DND-41 (cell line): ENCODE results near the gene ALDH1L2.

Experiments
- ATAC-seq: fragments of 200-7000 bp; cut with Tn5 transposase; 3 replicates; pipeline ENCODE4 v1.9.1; 2021; ENCODE audit warnings: low read depth; ENCODE audit not compliant: insufficient read depth
- DNase-seq: peaks from one replicate; pipeline ENCODE4 v3.0.0-alpha.2; 2020
- H2AFZ ChIP-seq: 2 replicates; pipeline ENCODE4 v1.6.0; 2012; ENCODE audit warnings: low read depth, low read length
- H3K27ac ChIP-seq: 2 replicates; pipeline ENCODE4 v1.5.1; 2012; ENCODE audit warnings: low read length, inconsistent platforms
- H3K27me3 ChIP-seq: fragments of 200-600 bp; sonication (generic); 2 replicates; pipeline ENCODE4 v1.6.0; 2012; ENCODE audit warnings: low read length, mild to moderate bottlenecking, inconsistent platforms; ENCODE audit not compliant: insufficient read depth, poor library complexity
- H3K36me3 ChIP-seq: 2 replicates; pipeline ENCODE4 v1.5.1; 2012; ENCODE audit warnings: low read length, inconsistent platforms; ENCODE audit not compliant: insufficient read depth
- H3K4me1 ChIP-seq: 2 replicates; pipeline ENCODE4 v1.5.1; 2012; ENCODE audit warnings: mild to moderate bottlenecking, low read length; ENCODE audit not compliant: insufficient read depth
- H3K4me2 ChIP-seq: 2 replicates; pipeline ENCODE4 v1.6.0; 2012; ENCODE audit warnings: mild to moderate bottlenecking, moderate library complexity, low read length, inconsistent platforms; ENCODE audit not compliant: insufficient read depth
- H3K4me3 ChIP-seq, 2 experiments: fragments of 200-600 bp in 1 of 2; shearing (Covaris generic) in 1 of 2; 2 replicates each; pipeline ENCODE4 v1.5.1; 2012 to 2016; ENCODE audit warnings: inconsistent platforms in 2 of 2, low read length in 2 of 2, mild to moderate bottlenecking in 2 of 2, low read depth in 1 of 2, moderate library complexity in 1 of 2
- H3K79me2 ChIP-seq: 2 replicates; pipeline ENCODE4 v1.6.0; 2012; ENCODE audit warnings: low read length, inconsistent platforms; ENCODE audit not compliant: insufficient read depth
- H3K9ac ChIP-seq: 2 replicates; pipeline ENCODE4 v1.6.0; 2012; ENCODE audit warnings: low read depth, mild to moderate bottlenecking, inconsistent platforms, low read length, moderate library complexity
- H3K9me3 ChIP-seq: 2 replicates; pipeline ENCODE4 v1.5.1; 2012; ENCODE audit warnings: low read length, moderate library complexity, mild to moderate bottlenecking, inconsistent platforms; ENCODE audit not compliant: insufficient read depth, severe bottlenecking
- H4K20me1 ChIP-seq: 2 replicates; pipeline ENCODE4 v1.6.0; 2012; ENCODE audit warnings: low read length; ENCODE audit not compliant: insufficient read depth
- EZH2 ChIP-seq: IDR thresholded peaks from 3 replicates; pipeline ENCODE4 v1.6.1; 2012; ENCODE audit warnings: borderline replicate concordance, low read depth, mild to moderate bottlenecking, moderate library complexity, low read length, inconsistent platforms; ENCODE audit not compliant: severe bottlenecking
- TF ChIP-seq, protein P1 (sequence below): IDR thresholded peaks from 2 replicates; pipeline ENCODE4 v1.5.1; 2012; ENCODE audit warnings: borderline replicate concordance, low read length, moderate library complexity, mild to moderate bottlenecking; ENCODE audit not compliant: poor library complexity, severe bottlenecking; ENCODE audit errors: extremely low read depth

ALDH1L2 gene

DNA sequence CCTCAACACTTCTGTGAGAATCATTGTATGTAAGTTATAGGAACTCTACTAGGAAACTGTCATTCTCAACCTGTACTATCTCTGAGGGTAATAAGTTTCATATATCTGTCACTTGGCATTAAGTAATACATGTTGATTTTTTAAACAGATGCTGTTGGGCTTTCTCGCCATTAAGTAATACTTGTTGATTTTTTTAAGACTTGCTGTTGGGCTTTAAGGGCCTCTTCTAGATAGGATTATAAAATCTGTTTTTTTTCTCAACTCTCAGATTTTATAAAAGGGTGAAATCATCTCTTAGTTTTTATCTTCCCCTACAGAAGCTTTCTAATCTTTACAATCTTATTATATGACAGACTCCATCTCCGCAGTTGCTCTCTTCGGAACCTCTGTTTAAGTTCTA is 28.8 kb upstream of the ALDH1L2 start:
- Histone ChIP-seq H2AFZ (no peak overlapping the region), H3K27ac (no peak overlapping the region), H3K4me1 (peaks cover 27% of the 10 kb centered on the region), H3K36me3 (peaks cover 41% of the 10 kb centered on the region), H3K9me3 (no peaks in the 10 kb centered on the region), H3K4me3 (no peak overlapping the region), H4K20me1 (peaks cover 4% of the 10 kb centered on the region; the same call in 1 of the 2 replicates), H3K4me2 (no peak overlapping the region), H3K79me2 (peaks cover 66% of the 10 kb centered on the region), H3K9ac (no peak overlapping the region), H3K27me3 (no peaks in the 10 kb centered on the region)
- TF ChIP-seq, protein P1, sequence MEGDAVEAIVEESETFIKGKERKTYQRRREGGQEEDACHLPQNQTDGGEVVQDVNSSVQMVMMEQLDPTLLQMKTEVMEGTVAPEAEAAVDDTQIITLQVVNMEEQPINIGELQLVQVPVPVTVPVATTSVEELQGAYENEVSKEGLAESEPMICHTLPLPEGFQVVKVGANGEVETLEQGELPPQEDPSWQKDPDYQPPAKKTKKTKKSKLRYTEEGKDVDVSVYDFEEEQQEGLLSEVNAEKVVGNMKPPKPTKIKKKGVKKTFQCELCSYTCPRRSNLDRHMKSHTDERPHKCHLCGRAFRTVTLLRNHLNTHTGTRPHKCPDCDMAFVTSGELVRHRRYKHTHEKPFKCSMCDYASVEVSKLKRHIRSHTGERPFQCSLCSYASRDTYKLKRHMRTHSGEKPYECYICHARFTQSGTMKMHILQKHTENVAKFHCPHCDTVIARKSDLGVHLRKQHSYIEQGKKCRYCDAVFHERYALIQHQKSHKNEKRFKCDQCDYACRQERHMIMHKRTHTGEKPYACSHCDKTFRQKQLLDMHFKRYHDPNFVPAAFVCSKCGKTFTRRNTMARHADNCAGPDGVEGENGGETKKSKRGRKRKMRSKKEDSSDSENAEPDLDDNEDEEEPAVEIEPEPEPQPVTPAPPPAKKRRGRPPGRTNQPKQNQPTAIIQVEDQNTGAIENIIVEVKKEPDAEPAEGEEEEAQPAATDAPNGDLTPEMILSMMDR: no peak
- TF ChIP-seq EZH2: no peak
- no peak for DNase-seq
- no peak for ATAC-seq

DNA sequence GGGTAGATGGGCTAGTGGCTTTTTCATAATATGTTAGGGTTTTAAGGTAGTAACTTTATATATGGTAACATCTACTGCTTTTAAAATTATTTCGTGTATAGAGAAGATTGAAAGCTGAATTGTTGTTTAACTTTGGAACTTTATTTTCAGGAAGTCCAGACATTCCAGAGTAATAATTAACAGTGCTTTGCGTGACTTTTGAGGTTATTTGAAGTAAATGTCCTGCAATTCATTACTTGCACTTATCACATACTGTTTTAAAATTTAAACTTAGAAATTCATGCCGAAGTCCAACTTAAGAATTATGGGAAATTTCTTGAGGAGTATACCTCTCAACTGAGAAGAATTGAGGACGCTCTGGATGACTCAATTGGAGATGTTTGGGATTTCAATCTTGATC is 26.6 kb upstream of the ALDH1L2 start:
- Histone ChIP-seq H3K27me3 (peaks cover 11% of the 10 kb centered on the region), H3K9ac (no peak overlapping the region), H3K27ac (no peak overlapping the region), H3K4me1 (peaks cover 39% of the 10 kb centered on the region), H3K36me3 (peaks cover 26% of the 10 kb centered on the region), H3K4me2 (peak overlapping the region; percentile 99; the same call in 1 of the 2 replicates), H2AFZ (no peak overlapping the region), H3K79me2 (peaks cover 71% of the 10 kb centered on the region), H3K4me3 (no peak overlapping the region), H4K20me1 (peaks cover 4% of the 10 kb centered on the region; the same call in 1 of the 2 replicates), H3K9me3 (no peaks in the 10 kb centered on the region)
- TF ChIP-seq, protein P1: no peak
- no peak for TF ChIP-seq EZH2
- ATAC-seq (no peak), DNase-seq (no peak)

DNA sequence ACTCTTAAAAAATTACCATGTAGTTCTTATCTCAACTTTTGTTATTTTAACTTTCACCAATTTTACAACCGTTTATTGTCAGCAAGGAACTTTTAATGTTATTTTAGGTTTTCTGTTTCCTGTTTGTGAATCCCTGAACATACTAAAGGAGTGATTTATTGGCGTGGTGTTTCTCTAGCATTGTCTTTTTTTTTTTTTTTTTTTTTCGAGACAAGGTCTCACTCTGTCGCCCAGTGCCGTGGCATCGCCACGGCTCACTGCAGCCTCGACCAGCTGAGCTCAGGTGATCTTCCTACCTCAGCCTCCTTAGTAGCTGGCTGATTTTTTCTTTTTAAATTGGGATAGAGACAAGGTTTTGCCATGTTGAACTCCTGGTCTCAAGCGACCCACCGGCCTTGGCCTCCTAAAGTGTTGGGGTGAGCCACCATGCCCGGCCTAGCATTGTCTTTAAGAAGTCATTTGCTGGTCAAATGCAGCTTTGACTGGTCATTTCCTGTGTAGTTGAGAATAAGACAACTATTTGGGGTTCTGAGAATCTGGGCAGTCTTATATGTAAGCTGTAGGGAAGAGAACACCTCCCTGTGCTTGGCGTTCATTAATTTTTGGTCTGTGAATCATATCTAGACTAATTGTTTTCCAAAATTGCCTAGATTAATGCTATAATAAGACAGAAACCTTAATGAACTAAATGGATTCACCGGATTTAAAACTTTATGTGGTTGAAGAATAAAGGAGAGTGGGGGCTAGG is 25.4 kb upstream of the ALDH1L2 start:
- no peaks in the 10 kb centered on the region for H3K9me3 ChIP-seq
- H3K4me3 ChIP-seq: peak overlapping the region in 1 of 2 experiments; percentile 89; a peak in 2 of 4 replicates
- ATAC-seq (no peak), DNase-seq (no peak)
- peaks cover 67% of the 10 kb centered on the region for H3K79me2 ChIP-seq
- H3K4me1 ChIP-seq: peaks cover 39% of the 10 kb centered on the region
- H2AFZ ChIP-seq: no peak overlapping the region
- H4K20me1 ChIP-seq: peaks cover 4% of the 10 kb centered on the region; the same call in 1 of the 2 replicates
- peak overlapping the region; percentile 78; the same call in 1 of the 2 replicates for H3K9ac ChIP-seq
- H3K27me3 ChIP-seq: peaks cover 11% of the 10 kb centered on the region
- TF ChIP-seq, protein P1: no peak
- TF ChIP-seq EZH2: no peak
- H3K4me2 ChIP-seq: peak overlapping the region; percentile 99
- peaks cover 16% of the 10 kb centered on the region for H3K36me3 ChIP-seq
- peak overlapping the region; percentile 32 for H3K27ac ChIP-seq
